ENCODE results near the gene PDSS1. TPM values are rescaled to one million over a fixed set of nuclear protein-coding genes. Genes with fewer than 3 reads are reported as not detected.

The PDSS1 gene, protein sequence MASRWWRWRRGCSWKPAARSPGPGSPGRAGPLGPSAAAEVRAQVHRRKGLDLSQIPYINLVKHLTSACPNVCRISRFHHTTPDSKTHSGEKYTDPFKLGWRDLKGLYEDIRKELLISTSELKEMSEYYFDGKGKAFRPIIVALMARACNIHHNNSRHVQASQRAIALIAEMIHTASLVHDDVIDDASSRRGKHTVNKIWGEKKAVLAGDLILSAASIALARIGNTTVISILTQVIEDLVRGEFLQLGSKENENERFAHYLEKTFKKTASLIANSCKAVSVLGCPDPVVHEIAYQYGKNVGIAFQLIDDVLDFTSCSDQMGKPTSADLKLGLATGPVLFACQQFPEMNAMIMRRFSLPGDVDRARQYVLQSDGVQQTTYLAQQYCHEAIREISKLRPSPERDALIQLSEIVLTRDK
- total RNA-seq: 6.6 and 7.2 TPM in 2 replicates

DNA sequence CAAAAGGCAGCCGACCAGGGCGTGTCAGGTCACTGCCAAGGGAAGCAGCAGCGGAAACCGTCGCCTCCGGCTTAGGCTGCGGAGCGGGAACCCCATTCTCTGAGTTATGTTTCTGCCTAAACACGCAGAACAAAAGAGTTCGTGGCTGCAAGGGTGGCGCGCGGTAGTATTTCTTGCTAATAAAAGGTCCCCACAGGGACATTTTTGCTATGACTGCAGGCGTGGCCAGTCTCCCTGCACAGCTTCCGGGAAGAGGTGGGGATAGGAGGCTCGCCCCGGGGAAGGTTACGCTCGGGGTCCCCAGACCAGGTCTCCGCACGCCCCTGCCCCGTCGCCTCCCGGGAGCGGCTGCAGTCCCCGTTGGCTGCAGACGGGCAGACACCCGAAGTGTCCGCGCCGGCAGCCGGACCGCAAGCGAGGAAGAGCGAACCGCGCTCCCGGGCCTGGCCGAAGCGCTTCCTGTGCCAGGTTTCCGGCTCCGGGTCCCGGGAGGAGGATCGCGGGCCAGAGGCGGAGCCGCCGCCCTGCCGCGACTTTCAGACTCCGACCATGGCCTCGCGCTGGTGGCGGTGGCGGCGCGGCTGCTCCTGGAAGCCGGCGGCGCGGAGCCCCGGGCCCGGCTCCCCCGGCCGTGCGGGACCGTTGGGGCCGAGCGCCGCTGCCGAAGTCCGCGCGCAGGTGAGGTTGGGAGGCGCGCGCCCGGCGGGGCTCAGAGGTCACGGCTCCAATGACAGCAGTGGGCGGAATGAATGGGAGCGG lies at the start of gene PDSS1:
TSS of gene PDSS1 (plus strand) at position 539 of the 759 bp plus-strand sequence. CDS start at position 550, 11 bp downstream.

Other genes starting within 250 kb of the PDSS1 start
- 59.0 and 63.3 TPM in 2 replicates for gene ABI1, start 163.3 kb downstream of the PDSS1 start, total RNA-seq